Activated naive CD4-positive, alpha-beta T cell (primary cell): ENCODE data around the gene FARP2.

Experiments
- DNase-seq, 4 experiments: peaks; one replicate each; lab custom pipeline; 2025; lab: John Stamatoyannopoulos, UW

Gene FARP2

GRCh38 chr2:241532733-241533601 lies 176.9 kb downstream of the FARP2 start:
- DNase-seq: no peak

- DNase-seq: no peak
Observed at GRCh38 chr2:241534293-241534692, 178.2 kb downstream of the FARP2 start.

GRCh38 chr2:241534701-241535375 lies 178.8 kb downstream of the FARP2 start:
- DNase-seq: no peak

GRCh38 chr2:241535871-241536655 lies 180.0 kb downstream of the FARP2 start:
- DNase-seq: no peak

- DNase-seq: no peak
Observed at GRCh38 chr2:241538838-241539615, 182.9 kb downstream of the FARP2 start.

GRCh38 chr2:241539616-241540374 lies 183.7 kb downstream of the FARP2 start:
- DNase-seq: no peak

- no peak for DNase-seq
Observed at GRCh38 chr2:241540401-241540770, 184.3 kb downstream of the FARP2 start.

- peak in 3 of 4 experiments; percentile 16 to 58 (median 24) for DNase-seq
Observed at GRCh38 chr2:241540771-241541561, 184.9 kb downstream of the FARP2 start.

GRCh38 chr2:241541564-241542277 lies 185.6 kb downstream of the FARP2 start:
- no peak for DNase-seq

GRCh38 chr2:241542278-241542605 lies 186.2 kb downstream of the FARP2 start:
- DNase-seq: no peak
